Neural progenitor cell (in vitro differentiated cells): ENCODE results near the gene ORC4. TPM values are rescaled to one million over a fixed set of nuclear protein-coding genes. Genes with fewer than 3 reads are reported as not detected.

ENCODE experiments used
- DNase-seq: peaks from one replicate; pipeline ENCODE4 v3.0.0-alpha.2; 2016; ENCODE audit warnings: low spot score
- H2AFZ ChIP-seq: fragments of 200-600 bp; sonication (generic); replicated peaks from 2 replicates; pipeline ENCODE4 v1.6.1; 2016; ENCODE audit warnings: antibody characterized with exemption
- H3F3A ChIP-seq: fragments of 200-600 bp; sonication (generic); 2 replicates; pipeline ENCODE4 v1.6.1; 2016; ENCODE audit warnings: antibody characterized with exemption, low read depth
- H3K27ac ChIP-seq: fragments of 200-600 bp; sonication (generic); 2 replicates; pipeline ENCODE4 v1.5.1; 2016; ENCODE audit warnings: mild to moderate bottlenecking
- H3K27me3 ChIP-seq: fragments of 200-600 bp; sonication (generic); 2 replicates; pipeline ENCODE4 v1.6.1; 2016; ENCODE audit warnings: mild to moderate bottlenecking, moderate library complexity
- H3K36me3 ChIP-seq: fragments of 200-600 bp; sonication (generic); 2 replicates; pipeline ENCODE4 v1.5.1; 2016
- H3K4me1 ChIP-seq: fragments of 200-600 bp; sonication (generic); 2 replicates; pipeline ENCODE4 v1.6.1; 2016; ENCODE audit warnings: mixed run types
- H3K4me2 ChIP-seq: fragments of 200-600 bp; sonication (generic); 2 replicates; pipeline ENCODE4 v1.6.1; 2016
- H3K4me3 ChIP-seq: fragments of 200-600 bp; sonication (generic); 2 replicates; pipeline ENCODE4 v1.5.1; 2016
- H3K79me2 ChIP-seq: fragments of 200-600 bp; sonication (generic); 2 replicates; pipeline ENCODE4 v1.6.1; 2016; ENCODE audit warnings: low read depth
- H3K9ac ChIP-seq: fragments of 200-600 bp; sonication (generic); 2 replicates; pipeline ENCODE4 v1.6.1; 2016
- H3K9me3 ChIP-seq: fragments of 200-600 bp; sonication (generic); 2 replicates; pipeline ENCODE4 v1.5.1; 2016; ENCODE audit warnings: low read depth
- H4K20me1 ChIP-seq: fragments of 200-600 bp; sonication (generic); 2 replicates; pipeline ENCODE4 v1.6.1; 2016; ENCODE audit warnings: low read depth
- H3K27ac Mint-ChIP-seq: 3 replicates; pipeline ENCODE4 v1.8.0; 2021; ENCODE audit warnings: mixed read lengths
- H3K27me3 Mint-ChIP-seq: 2 replicates; pipeline ENCODE4 v1.8.0; 2022; ENCODE audit warnings: low read depth, mild to moderate bottlenecking, inconsistent platforms, moderate library complexity, mixed read lengths; ENCODE audit not compliant: insufficient read depth
- H3K36me3 Mint-ChIP-seq: 3 replicates; pipeline ENCODE4 v1.8.0; 2021; ENCODE audit warnings: mixed read lengths
- H3K4me1 Mint-ChIP-seq: 3 replicates; pipeline ENCODE4 v1.8.0; 2021; ENCODE audit warnings: mixed read lengths
- H3K4me3 Mint-ChIP-seq: 3 replicates; pipeline ENCODE4 v1.8.0; 2021; ENCODE audit warnings: mild to moderate bottlenecking, moderate library complexity, mixed read lengths
- H3K9me3 Mint-ChIP-seq: 3 replicates; pipeline ENCODE4 v1.8.0; 2020; ENCODE audit warnings: mixed read lengths
- EZH2 ChIP-seq: fragments of 200-600 bp; sonication (generic); IDR thresholded peaks from 2 replicates; pipeline ENCODE4 v1.6.1; 2017; ENCODE audit warnings: antibody characterized with exemption, mild to moderate bottlenecking, moderate library complexity
- EZH2phosphoT487 ChIP-seq: fragments of 200-600 bp; sonication (generic); IDR thresholded peaks from 2 replicates; pipeline ENCODE4 v1.6.1; 2017; ENCODE audit warnings: antibody characterized with exemption
- total RNA-seq: library from RNA; depleted of rRNA; stranded (reverse); fragments of >200 nt; gene quantifications from 2 replicates; pipeline ENCODE4 v1.2.3, GENCODE V29; 2015; ENCODE audit warnings: low replicate concordance
- TF ChIP-seq, protein P1 (sequence below): fragments of 200-600 bp; sonication (generic); IDR thresholded peaks from 2 replicates; pipeline ENCODE4 v1.5.1; 2017; ENCODE audit warnings: antibody characterized with exemption, mild to moderate bottlenecking

ORC4 gene
- total RNA-seq, 1 donor from 2014 or later = 314 TPM

- TF ChIP-seq EZH2phosphoT487 = no peak
- no peak for TF ChIP-seq EZH2
- TF ChIP-seq, protein P1, sequence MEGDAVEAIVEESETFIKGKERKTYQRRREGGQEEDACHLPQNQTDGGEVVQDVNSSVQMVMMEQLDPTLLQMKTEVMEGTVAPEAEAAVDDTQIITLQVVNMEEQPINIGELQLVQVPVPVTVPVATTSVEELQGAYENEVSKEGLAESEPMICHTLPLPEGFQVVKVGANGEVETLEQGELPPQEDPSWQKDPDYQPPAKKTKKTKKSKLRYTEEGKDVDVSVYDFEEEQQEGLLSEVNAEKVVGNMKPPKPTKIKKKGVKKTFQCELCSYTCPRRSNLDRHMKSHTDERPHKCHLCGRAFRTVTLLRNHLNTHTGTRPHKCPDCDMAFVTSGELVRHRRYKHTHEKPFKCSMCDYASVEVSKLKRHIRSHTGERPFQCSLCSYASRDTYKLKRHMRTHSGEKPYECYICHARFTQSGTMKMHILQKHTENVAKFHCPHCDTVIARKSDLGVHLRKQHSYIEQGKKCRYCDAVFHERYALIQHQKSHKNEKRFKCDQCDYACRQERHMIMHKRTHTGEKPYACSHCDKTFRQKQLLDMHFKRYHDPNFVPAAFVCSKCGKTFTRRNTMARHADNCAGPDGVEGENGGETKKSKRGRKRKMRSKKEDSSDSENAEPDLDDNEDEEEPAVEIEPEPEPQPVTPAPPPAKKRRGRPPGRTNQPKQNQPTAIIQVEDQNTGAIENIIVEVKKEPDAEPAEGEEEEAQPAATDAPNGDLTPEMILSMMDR = no peak
- H3K27ac Mint-ChIP-seq = no peak overlapping the region
- Histone ChIP-seq H3K4me1 (peaks cover 10% of the 10 kb centered on the region), H3F3A (no peaks in the 10 kb centered on the region), H3K9ac (no peak overlapping the region), H3K9me3 (no peaks in the 10 kb centered on the region), H4K20me1 (no peaks in the 10 kb centered on the region), H2AFZ (no peak overlapping the region), H3K27ac (no peak overlapping the region), H3K36me3 (no peaks in the 10 kb centered on the region), H3K79me2 (peaks cover 96% of the 10 kb centered on the region), H3K4me2 (no peak overlapping the region), H3K27me3 (no peaks in the 10 kb centered on the region), H3K4me3 (no peak overlapping the region)
- H3K9me3 Mint-ChIP-seq = peaks cover 9% of the 10 kb centered on the region
- no peaks in the 10 kb centered on the region for H3K4me1 Mint-ChIP-seq
- no peaks in the 10 kb centered on the region for H3K27me3 Mint-ChIP-seq
- DNase-seq = no peak
- H3K4me3 Mint-ChIP-seq = no peak overlapping the region
- peaks cover 2% of the 10 kb centered on the region for H3K36me3 Mint-ChIP-seq
These were observed 131.9 kb downstream of the ORC4 start for GRCh38 chr2:147888680-147889079.

DNA sequence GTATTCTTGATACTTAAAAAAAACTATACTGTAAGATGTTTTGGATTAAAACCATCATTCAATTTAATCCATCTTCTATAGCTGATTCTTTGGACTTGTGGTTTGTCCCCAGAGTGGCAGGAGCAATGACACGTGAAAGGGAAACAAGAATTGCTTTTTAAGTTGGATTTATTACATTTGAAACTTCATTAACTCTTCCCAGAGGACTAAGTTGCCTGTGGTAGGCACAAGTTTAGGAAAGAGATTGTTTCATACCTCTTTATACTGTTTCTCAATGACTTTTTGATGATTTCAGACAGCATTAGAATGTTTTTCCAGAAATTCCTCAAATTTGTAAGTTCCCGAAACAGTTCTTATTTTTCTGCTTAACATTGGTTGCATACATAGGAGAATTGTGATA, 134.4 kb downstream of the ORC4 start:
- H3K4me1 Mint-ChIP-seq = no peaks in the 10 kb centered on the region
- no peak overlapping the region for H3K4me3 Mint-ChIP-seq
- Histone ChIP-seq H3K4me1 (peaks cover 10% of the 10 kb centered on the region), H4K20me1 (no peaks in the 10 kb centered on the region), H3K79me2 (peaks cover 96% of the 10 kb centered on the region), H3K9ac (no peak overlapping the region), H3K9me3 (no peaks in the 10 kb centered on the region), H3K4me3 (no peak overlapping the region), H3K36me3 (no peaks in the 10 kb centered on the region), H3F3A (peaks cover 2% of the 10 kb centered on the region), H2AFZ (no peak overlapping the region), H3K27me3 (no peaks in the 10 kb centered on the region), H3K27ac (no peak overlapping the region), H3K4me2 (no peak overlapping the region)
- H3K9me3 Mint-ChIP-seq = peaks cover 5% of the 10 kb centered on the region
- H3K27ac Mint-ChIP-seq = no peak overlapping the region
- TF ChIP-seq EZH2phosphoT487 (no peak), EZH2 (no peak)
- TF ChIP-seq, protein P1 = no peak
- H3K36me3 Mint-ChIP-seq = no peaks in the 10 kb centered on the region
- no peak for DNase-seq
- H3K27me3 Mint-ChIP-seq = no peaks in the 10 kb centered on the region

- H3K4me2 ChIP-seq = no peak overlapping the region
- no peak for DNase-seq
- no peak overlapping the region for H2AFZ ChIP-seq
- Mint-ChIP-seq H3K4me1 (no peaks in the 10 kb centered on the region), H3K9me3 (peaks cover 5% of the 10 kb centered on the region), H3K36me3 (no peaks in the 10 kb centered on the region), H3K27ac (no peak overlapping the region), H3K27me3 (no peaks in the 10 kb centered on the region), H3K4me3 (no peak overlapping the region)
- peaks cover 98% of the 10 kb centered on the region for H3K79me2 ChIP-seq
- H4K20me1 ChIP-seq = no peaks in the 10 kb centered on the region
- no peaks in the 10 kb centered on the region for H3K9me3 ChIP-seq
- no peak overlapping the region for H3K27ac ChIP-seq
- H3F3A ChIP-seq = peaks cover 5% of the 10 kb centered on the region
- TF ChIP-seq EZH2phosphoT487 = no peak
- TF ChIP-seq, protein P1 = no peak
- TF ChIP-seq EZH2 = no peak
- H3K36me3 ChIP-seq = no peaks in the 10 kb centered on the region
- no peak overlapping the region for H3K9ac ChIP-seq
- peaks cover 10% of the 10 kb centered on the region for H3K4me1 ChIP-seq
- H3K27me3 ChIP-seq = no peaks in the 10 kb centered on the region
- no peak overlapping the region for H3K4me3 ChIP-seq
These were observed 135.7 kb downstream of the ORC4 start for GRCh38 chr2:147884830-147885229.
